ENCODE data around the gene CYP19A1.

- TF ChIP-seq CTCF (IDR thresholded peaks at IDR 0.05; ENCODE audit: control extremely low read depth in 1 of 3, insufficient read depth in 1 of 3, low read depth in 1 of 3, low read length in 3 of 3): no peak
- TF ChIP-seq CREB1 (IDR thresholded peaks at IDR 0.05): no peak
- no peak for TF ChIP-seq MAFK (IDR thresholded peaks at IDR 0.05; ENCODE audit: low read depth, low read length)
- TF ChIP-seq POLR2AphosphoS5 (IDR thresholded peaks at IDR 0.05; ENCODE audit: low read depth, low read length): no peak
Measured at GRCh38 chr15:51290720-51291119, 47.7 kb downstream of the CYP19A1 start.
